K562 (cell line): ENCODE measurements around the gene CES5A. TPM values are rescaled to one million over a fixed set of nuclear protein-coding genes. Genes with fewer than 3 reads are reported as not detected.

Experiments used
- ATAC-seq: fragments of 200-7000 bp; cut with Tn5 transposase; 3 replicates; pipeline ENCODE4 v1.9.1; 2020; ENCODE audit warnings: moderate library complexity
- BruUV-seq: library from RNA; stranded (reverse); fragments of 400-500 nt; replicated peaks from 2 replicates; lab custom pipeline; 2021; lab: Mats Ljungman, UMichigan
- CTCF ChIA-PET: fragments of 300-600 bp; formaldehyde crosslinking; extraction: SDS; loops from one replicate; lab custom pipeline; 2021; ENCODE audit warnings: low intra/inter-chr PET ratio; lab: Yijun Ruan, JAX
- POLR2A ChIA-PET: fragments of 300-600, 350-650 bp; sonication (Branson Sonifier 250); formaldehyde crosslinking; extraction: SDS; loops from one replicate; lab custom pipeline; 2021; ENCODE audit warnings: antibody characterized with exemption, inconsistent platforms; lab: Yijun Ruan, JAX
- DNase-seq, 4 experiments: peaks; one replicate each; pipeline versions ENCODE4 v3.0.0 to v3.0.0-alpha.2; 2011 to 2018; ENCODE audit warnings: low spot score in 3 of 4, mixed read lengths in 3 of 4; ENCODE audit errors: extremely low read depth in 1 of 4
- FAIRE-seq: peaks from 2 replicates; lab custom pipeline; 2011; peaks lifted over from hg19 to GRCh38; lab: Jason Lieb, UNC
- H2AFZ ChIP-seq: 2 replicates; pipeline ENCODE4 v1.6.0; 2011; ENCODE audit warnings: low read depth, low read length, control low read depth, inconsistent platforms
- H3K27ac ChIP-seq: fragments of 200-600 bp; 3 replicates; pipeline ENCODE4 v1.8.0; 2011; ENCODE audit warnings: low read depth, mild to moderate bottlenecking, control low read depth, inconsistent platforms, low read length, moderate library complexity, mixed read lengths; ENCODE audit errors: extremely low read depth
- H3K27me3 ChIP-seq, 2 experiments: fragments of 300-600 bp in 1 of 2; 2 replicates in 1 of 2; 3 replicates in 1 of 2; pipeline versions ENCODE4 v1.6.0 to v1.8.0; 2011; ENCODE audit warnings: inconsistent platforms in 2 of 2, low read length in 2 of 2, mild to moderate bottlenecking in 1 of 2, mixed read lengths in 1 of 2, moderate library complexity in 1 of 2; ENCODE audit not compliant: control insufficient read depth in 2 of 2, insufficient read depth in 2 of 2
- H3K36me3 ChIP-seq: fragments of 300-600 bp; 3 replicates; pipeline ENCODE4 v1.8.0; 2011; ENCODE audit warnings: mild to moderate bottlenecking, low read length, inconsistent platforms; ENCODE audit not compliant: control insufficient read depth, insufficient read depth
- H3K4me1 ChIP-seq, 2 experiments: fragments of 200-600 bp in 1 of 2; replicated peaks in 1 of 2; 2 replicates in 1 of 2; 3 replicates in 1 of 2; pipeline versions ENCODE4 v1.5.1 to v1.8.0; 2011; ENCODE audit warnings: inconsistent platforms in 2 of 2, low read length in 2 of 2, mild to moderate bottlenecking in 1 of 2, mixed read lengths in 1 of 2, moderate library complexity in 1 of 2; ENCODE audit not compliant: control insufficient read depth in 2 of 2, insufficient read depth in 2 of 2
- H3K4me2 ChIP-seq: 2 replicates; pipeline ENCODE4 v1.6.1; 2011; ENCODE audit warnings: low read length, control low read depth, inconsistent platforms, mixed read lengths; ENCODE audit not compliant: insufficient read depth
- H3K4me3 ChIP-seq: fragments of 200-600 bp; sonication (generic), shearing (Covaris generic); 2 replicates; pipeline ENCODE4 v1.5.1; 2016; ENCODE audit warnings: control low read depth, inconsistent platforms
- H3K79me2 ChIP-seq: fragments of 200-600 bp; 3 replicates; pipeline ENCODE4 v1.8.0; 2011; ENCODE audit warnings: low read length, inconsistent platforms; ENCODE audit not compliant: control insufficient read depth, insufficient read depth
- H3K9ac ChIP-seq, 2 experiments: 2 replicates each; pipeline versions ENCODE4 v1.6.0 to v1.6.1; 2011; ENCODE audit warnings: low read depth in 2 of 2, low read length in 2 of 2, control low read depth in 1 of 2, inconsistent platforms in 1 of 2, mild to moderate bottlenecking in 1 of 2, mixed read lengths in 1 of 2; ENCODE audit not compliant: insufficient read depth in 1 of 2
- H3K9me1 ChIP-seq: one replicate; pipeline ENCODE4 v1.6.0; 2011; ENCODE audit warnings: inconsistent platforms, mild to moderate bottlenecking, low read length, moderate library complexity; ENCODE audit not compliant: control insufficient read depth, insufficient read depth
- H3K9me3 ChIP-seq: replicated peaks from 2 replicates; pipeline ENCODE4 v1.5.1; 2011; ENCODE audit warnings: low read depth, low read length, inconsistent platforms; ENCODE audit not compliant: control insufficient read depth, insufficient read depth
- H4K20me1 ChIP-seq: replicated peaks from 2 replicates; pipeline ENCODE4 v1.6.1; 2011; ENCODE audit warnings: low read length, inconsistent platforms, mixed read lengths; ENCODE audit not compliant: control insufficient read depth, insufficient read depth
- BCL6 ChIP-seq: fragments of 250-450 bp; sonication (Bioruptor Pico); IDR thresholded peaks from 2 replicates; pipeline ENCODE4 v1.4.0; 2020
- FUS ChIP-seq: fragments of 200-400 bp; formaldehyde crosslinking; optimal IDR thresholded peaks from 2 replicates; pipeline ENCODE3; 2017; ENCODE audit warnings: low read depth, low read length
- MCM3 ChIP-seq: fragments of 450-650 bp; IDR thresholded peaks from 2 replicates; pipeline ENCODE4 v1.6.1; 2016
- PHB2 ChIP-seq: fragments of 450-650 bp; IDR thresholded peaks from 2 replicates; pipeline ENCODE4 v1.6.1; 2017; ENCODE audit warnings: low read depth
- PRPF4 ChIP-seq: fragments of 200-400 bp; formaldehyde crosslinking; IDR thresholded peaks from one replicate; pipeline ENCODE4 v1.6.1; 2017; ENCODE audit warnings: low read length, low read depth, mild to moderate bottlenecking; ENCODE audit not compliant: insufficient read depth, poor library complexity, severe bottlenecking
- SMAD2 ChIP-seq: fragments of 150-350 bp; IDR thresholded peaks from 2 replicates; pipeline ENCODE4 v1.6.1; 2014; ENCODE audit warnings: low read depth, mild to moderate bottlenecking, low read length
- SRSF3 ChIP-seq: fragments of 200-400 bp; formaldehyde crosslinking; IDR thresholded peaks from 2 replicates; pipeline ENCODE4 v1.6.1; 2016; ENCODE audit warnings: mild to moderate bottlenecking, low read length, moderate library complexity; ENCODE audit not compliant: insufficient read depth
- TAF15 ChIP-seq: fragments of 200-400 bp; formaldehyde crosslinking; IDR thresholded peaks from 2 replicates; pipeline ENCODE4 v1.6.1; 2017; ENCODE audit warnings: mild to moderate bottlenecking, low read depth, low read length, moderate library complexity
- YBX1 ChIP-seq: fragments of 450-650 bp; IDR thresholded peaks from 2 replicates; pipeline ENCODE4 v1.7.1; 2016; ENCODE audit warnings: mild to moderate bottlenecking
- ZBTB17 ChIP-seq: fragments of 450-650 bp; formaldehyde crosslinking; IDR thresholded peaks from 2 replicates; pipeline ENCODE4 v1.4.0; 2020; ENCODE audit warnings: mild to moderate bottlenecking
- ZNF165 ChIP-seq: fragments of 250-450 bp; sonication (Bioruptor Pico); IDR thresholded peaks from 2 replicates; pipeline ENCODE4 v1.4.0; 2020; ENCODE audit warnings: borderline replicate concordance
- ZNF778 ChIP-seq: fragments of 450-650 bp; formaldehyde crosslinking; IDR thresholded peaks from 2 replicates; pipeline ENCODE4 v1.4.0; 2020; ENCODE audit warnings: mild to moderate bottlenecking, moderate library complexity
- WGBS: fragments of 100-300 bp; shearing (Covaris generic); methylation state at CpG from one replicate; pipeline ENCODE4 v1.1.6; 2016; ENCODE audit warnings: low coverage, mixed read lengths; ENCODE audit not compliant: insufficient coverage; ENCODE audit errors: missing lambda C conversion rate; 5-methylcytosine and 5-hydroxymethylcytosine counted together
- in situ Hi-C: fragments of 300-500 bp; cut with MboI; formaldehyde crosslinking; loops from 4 replicates; pipeline ENCODE4 v1.15.0; 2018; ENCODE audit warnings: inconsistent platforms, mixed read lengths
- intact Hi-C: fragments of 100-400 bp; cut with micrococcal nuclease; formaldehyde crosslinking; loops from 2 replicates; pipeline ENCODE4 v1.14.2; 2022
- polyA plus RNA-seq, 8 experiments: library from polyadenylated mRNA; depleted of rRNA in 4 of 8; stranded (reverse) in 5 of 8; unstranded in 3 of 8; fragments of >200 nt; fragmentation: Nextera tagmentation in 2 of 8; fragmentation: Illumina TruSeq in 1 of 8; extraction: Ambion mirVana in 2 of 8; extraction: Trizol in 1 of 8; gene quantifications; 2 replicates each; pipeline versions ENCODE4 v1.2.1 to v1.2.3, GENCODE V29; 2011 to 2014; ENCODE audit warnings: inconsistent platforms in 1 of 8, missing spikeins in 1 of 8
- total RNA-seq, 7 experiments: library from RNA; depleted of rRNA in 6 of 7; stranded (reverse); fragments of >200 nt in 6 of 7; fragmentation: Illumina TruSeq in 2 of 7; extraction: Trizol in 2 of 7; gene quantifications; 2 replicates each; pipeline versions ENCODE4 v1.2.1 to v1.2.3, GENCODE V29; 2011 to 2021; ENCODE audit warnings: low replicate concordance in 1 of 7
- TF ChIP-seq, protein P1 (sequence below): sonication (generic); formaldehyde crosslinking; IDR thresholded peaks from 2 replicates; pipeline ENCODE4 v1.8.0; 2022; ENCODE audit warnings: missing genetic modification reagents, mild to moderate bottlenecking, borderline replicate concordance
- TF ChIP-seq, protein P2 (sequence below): fragments of 450-650 bp; IDR thresholded peaks from 2 replicates; pipeline ENCODE4 v1.6.1; 2017; ENCODE audit warnings: antibody characterized with exemption
- TF ChIP-seq, protein P3 (sequence below): fragments of 450-650 bp; formaldehyde crosslinking; IDR thresholded peaks from 2 replicates; pipeline ENCODE4 v1.4.0; 2020; ENCODE audit warnings: mild to moderate bottlenecking, moderate library complexity
- TF ChIP-seq, protein P4 (sequence below): fragments of 150-350 bp; conservative IDR thresholded peaks from 2 replicates; pipeline ENCODE4 v1.6.1; 2014; ENCODE audit warnings: low read length

Gene CES5A
- total and polyA plus RNA-seq, 9 of the 15 experiments (the other 6 are each of a cell fraction or from before 2014, with no cell fraction given), result 0.07 to 0.17 (median 0.15) TPM; not detected in 4

DNA sequence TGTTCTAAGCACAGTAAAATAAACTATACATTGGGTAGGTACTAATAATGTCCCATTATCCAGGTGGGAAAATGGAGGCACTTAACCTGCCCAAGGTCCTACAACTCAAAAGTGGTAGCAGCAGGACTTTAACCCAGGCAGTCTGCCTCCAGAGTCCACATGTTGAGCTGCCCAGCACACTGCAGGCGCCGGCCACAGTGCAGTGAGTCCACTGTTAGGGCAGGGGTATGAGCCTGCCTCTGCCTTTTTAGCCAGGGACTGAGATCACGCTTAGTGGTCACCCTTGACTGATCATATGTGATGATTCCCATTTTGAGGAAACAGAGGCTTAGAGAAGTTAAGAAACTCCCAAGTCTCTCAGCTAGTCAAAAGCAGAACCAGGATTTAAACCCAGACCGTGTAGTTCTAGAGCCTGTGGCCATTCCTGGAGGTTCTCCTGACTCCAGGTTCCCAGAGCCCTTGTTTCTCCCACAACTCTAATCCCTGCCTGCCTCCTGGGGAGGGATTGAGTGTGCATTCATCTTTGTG lies 50.6 kb downstream of the CES5A start:
- BruUV-seq, result no TSS peak
- Histone ChIP-seq H3K27ac (no peak overlapping the region), H3K9me3 (no peaks in the 10 kb centered on the region), H3K27me3 (peaks cover 0 to 5% of the 10 kb centered on the region in 2 experiments; a peak in 2 of 5 replicates), H3K79me2 (no peaks in the 10 kb centered on the region), H3K4me1 (no peaks in the 10 kb centered on the region), H3K9me1 (no peaks in the 10 kb centered on the region), H2AFZ (no peak overlapping the region), H3K4me2 (no peak overlapping the region), H4K20me1 (no peaks in the 10 kb centered on the region), H3K36me3 (no peaks in the 10 kb centered on the region), H3K4me3 (no peak overlapping the region), H3K9ac (no peak overlapping the region)
- WGBS, result 0% methylated on average over 4 of the region's 4 CpGs
- in situ Hi-C loops (no loop called here), intact Hi-C loops (no loop called here)
- CTCF ChIA-PET, result no interaction called here
- POLR2A ChIA-PET, result no interaction called here
- FAIRE-seq (no peak), DNase-seq (no peak), ATAC-seq (no peak)
- no peak for TF ChIP-seq YBX1
- no peak for TF ChIP-seq TAF15
- no peak for TF ChIP-seq SRSF3
- TF ChIP-seq, protein P1, sequence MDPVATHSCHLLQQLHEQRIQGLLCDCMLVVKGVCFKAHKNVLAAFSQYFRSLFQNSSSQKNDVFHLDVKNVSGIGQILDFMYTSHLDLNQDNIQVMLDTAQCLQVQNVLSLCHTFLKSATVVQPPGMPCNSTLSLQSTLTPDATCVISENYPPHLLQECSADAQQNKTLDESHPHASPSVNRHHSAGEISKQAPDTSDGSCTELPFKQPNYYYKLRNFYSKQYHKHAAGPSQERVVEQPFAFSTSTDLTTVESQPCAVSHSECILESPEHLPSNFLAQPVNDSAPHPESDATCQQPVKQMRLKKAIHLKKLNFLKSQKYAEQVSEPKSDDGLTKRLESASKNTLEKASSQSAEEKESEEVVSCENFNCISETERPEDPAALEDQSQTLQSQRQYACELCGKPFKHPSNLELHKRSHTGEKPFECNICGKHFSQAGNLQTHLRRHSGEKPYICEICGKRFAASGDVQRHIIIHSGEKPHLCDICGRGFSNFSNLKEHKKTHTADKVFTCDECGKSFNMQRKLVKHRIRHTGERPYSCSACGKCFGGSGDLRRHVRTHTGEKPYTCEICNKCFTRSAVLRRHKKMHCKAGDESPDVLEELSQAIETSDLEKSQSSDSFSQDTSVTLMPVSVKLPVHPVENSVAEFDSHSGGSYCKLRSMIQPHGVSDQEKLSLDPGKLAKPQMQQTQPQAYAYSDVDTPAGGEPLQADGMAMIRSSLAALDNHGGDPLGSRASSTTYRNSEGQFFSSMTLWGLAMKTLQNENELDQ (CRISPR knock-in tag), result no peak
- TF ChIP-seq ZNF165 (CRISPR knock-in tag), result no peak
- no peak for TF ChIP-seq BCL6 (CRISPR knock-in tag)
- TF ChIP-seq, protein P2, sequence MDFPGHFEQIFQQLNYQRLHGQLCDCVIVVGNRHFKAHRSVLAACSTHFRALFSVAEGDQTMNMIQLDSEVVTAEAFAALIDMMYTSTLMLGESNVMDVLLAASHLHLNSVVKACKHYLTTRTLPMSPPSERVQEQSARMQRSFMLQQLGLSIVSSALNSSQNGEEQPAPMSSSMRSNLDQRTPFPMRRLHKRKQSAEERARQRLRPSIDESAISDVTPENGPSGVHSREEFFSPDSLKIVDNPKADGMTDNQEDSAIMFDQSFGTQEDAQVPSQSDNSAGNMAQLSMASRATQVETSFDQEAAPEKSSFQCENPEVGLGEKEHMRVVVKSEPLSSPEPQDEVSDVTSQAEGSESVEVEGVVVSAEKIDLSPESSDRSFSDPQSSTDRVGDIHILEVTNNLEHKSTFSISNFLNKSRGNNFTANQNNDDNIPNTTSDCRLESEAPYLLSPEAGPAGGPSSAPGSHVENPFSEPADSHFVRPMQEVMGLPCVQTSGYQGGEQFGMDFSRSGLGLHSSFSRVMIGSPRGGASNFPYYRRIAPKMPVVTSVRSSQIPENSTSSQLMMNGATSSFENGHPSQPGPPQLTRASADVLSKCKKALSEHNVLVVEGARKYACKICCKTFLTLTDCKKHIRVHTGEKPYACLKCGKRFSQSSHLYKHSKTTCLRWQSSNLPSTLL, result no peak
- TF ChIP-seq ZNF778, result no peak
- TF ChIP-seq PHB2, result no peak
- TF ChIP-seq SMAD2, result no peak
- no peak for TF ChIP-seq MCM3
- no peak for TF ChIP-seq ZBTB17 (CRISPR knock-in tag)
- TF ChIP-seq, protein P3, sequence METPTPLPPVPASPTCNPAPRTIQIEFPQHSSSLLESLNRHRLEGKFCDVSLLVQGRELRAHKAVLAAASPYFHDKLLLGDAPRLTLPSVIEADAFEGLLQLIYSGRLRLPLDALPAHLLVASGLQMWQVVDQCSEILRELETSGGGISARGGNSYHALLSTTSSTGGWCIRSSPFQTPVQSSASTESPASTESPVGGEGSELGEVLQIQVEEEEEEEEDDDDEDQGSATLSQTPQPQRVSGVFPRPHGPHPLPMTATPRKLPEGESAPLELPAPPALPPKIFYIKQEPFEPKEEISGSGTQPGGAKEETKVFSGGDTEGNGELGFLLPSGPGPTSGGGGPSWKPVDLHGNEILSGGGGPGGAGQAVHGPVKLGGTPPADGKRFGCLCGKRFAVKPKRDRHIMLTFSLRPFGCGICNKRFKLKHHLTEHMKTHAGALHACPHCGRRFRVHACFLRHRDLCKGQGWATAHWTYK (CRISPR knock-in tag), result no peak
- TF ChIP-seq, protein P4, sequence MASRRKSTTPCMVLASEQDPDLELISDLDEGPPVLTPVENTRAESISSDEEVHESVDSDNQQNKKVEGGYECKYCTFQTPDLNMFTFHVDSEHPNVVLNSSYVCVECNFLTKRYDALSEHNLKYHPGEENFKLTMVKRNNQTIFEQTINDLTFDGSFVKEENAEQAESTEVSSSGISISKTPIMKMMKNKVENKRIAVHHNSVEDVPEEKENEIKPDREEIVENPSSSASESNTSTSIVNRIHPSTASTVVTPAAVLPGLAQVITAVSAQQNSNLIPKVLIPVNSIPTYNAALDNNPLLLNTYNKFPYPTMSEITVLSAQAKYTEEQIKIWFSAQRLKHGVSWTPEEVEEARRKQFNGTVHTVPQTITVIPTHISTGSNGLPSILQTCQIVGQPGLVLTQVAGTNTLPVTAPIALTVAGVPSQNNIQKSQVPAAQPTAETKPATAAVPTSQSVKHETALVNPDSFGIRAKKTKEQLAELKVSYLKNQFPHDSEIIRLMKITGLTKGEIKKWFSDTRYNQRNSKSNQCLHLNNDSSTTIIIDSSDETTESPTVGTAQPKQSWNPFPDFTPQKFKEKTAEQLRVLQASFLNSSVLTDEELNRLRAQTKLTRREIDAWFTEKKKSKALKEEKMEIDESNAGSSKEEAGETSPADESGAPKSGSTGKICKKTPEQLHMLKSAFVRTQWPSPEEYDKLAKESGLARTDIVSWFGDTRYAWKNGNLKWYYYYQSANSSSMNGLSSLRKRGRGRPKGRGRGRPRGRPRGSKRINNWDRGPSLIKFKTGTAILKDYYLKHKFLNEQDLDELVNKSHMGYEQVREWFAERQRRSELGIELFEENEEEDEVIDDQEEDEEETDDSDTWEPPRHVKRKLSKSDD, result no peak
- TF ChIP-seq PRPF4, result no peak
- TF ChIP-seq FUS, result no peak
